Ishikawa (cell line): ENCODE data around the gene SYCP2L.

Source experiments
- CEBPB ChIP-seq: IDR thresholded peaks from 2 replicates; pipeline ENCODE4 v1.6.1; 2012
- CREB1 ChIP-seq: IDR thresholded peaks from 2 replicates; pipeline ENCODE4 v1.6.1; 2012; ENCODE audit warnings: low read depth
- EP300 ChIP-seq: IDR thresholded peaks from 2 replicates; pipeline ENCODE4 v1.6.1; 2012; ENCODE audit warnings: borderline replicate concordance
- FOXM1 ChIP-seq: IDR thresholded peaks from 2 replicates; pipeline ENCODE4 v1.6.1; 2012; ENCODE audit warnings: low read depth, borderline replicate concordance
- NFIC ChIP-seq: IDR thresholded peaks from 2 replicates; pipeline ENCODE4 v1.6.1; 2012
- RAD21 ChIP-seq: IDR thresholded peaks from 2 replicates; pipeline ENCODE4 v1.6.1; 2012; ENCODE audit warnings: low read depth
- TAF1 ChIP-seq: IDR thresholded peaks from 2 replicates; pipeline ENCODE4 v1.6.1; 2012; ENCODE audit warnings: low read depth, mild to moderate bottlenecking
- TCF12 ChIP-seq: IDR thresholded peaks from 2 replicates; pipeline ENCODE4 v1.6.1; 2012; ENCODE audit warnings: low read depth
- TEAD4 ChIP-seq: IDR thresholded peaks from 2 replicates; pipeline ENCODE4 v1.6.1; 2012
- YY1 ChIP-seq: IDR thresholded peaks from 2 replicates; pipeline ENCODE4 v1.6.1; 2012; ENCODE audit warnings: low read depth
- ZBTB7A ChIP-seq: IDR thresholded peaks from 2 replicates; pipeline ENCODE4 v1.6.1; 2012; ENCODE audit warnings: low read depth
- TF ChIP-seq, protein P1 (sequence below): IDR thresholded peaks from 2 replicates; pipeline ENCODE4 v1.6.1; 2012; ENCODE audit warnings: low read depth, mild to moderate bottlenecking
- TF ChIP-seq, protein P2 (sequence below): IDR thresholded peaks from 2 replicates; pipeline ENCODE4 v1.6.1; 2012
- TF ChIP-seq, protein P3 (sequence below): IDR thresholded peaks from 2 replicates; pipeline ENCODE4 v1.6.1; 2012

DNA sequence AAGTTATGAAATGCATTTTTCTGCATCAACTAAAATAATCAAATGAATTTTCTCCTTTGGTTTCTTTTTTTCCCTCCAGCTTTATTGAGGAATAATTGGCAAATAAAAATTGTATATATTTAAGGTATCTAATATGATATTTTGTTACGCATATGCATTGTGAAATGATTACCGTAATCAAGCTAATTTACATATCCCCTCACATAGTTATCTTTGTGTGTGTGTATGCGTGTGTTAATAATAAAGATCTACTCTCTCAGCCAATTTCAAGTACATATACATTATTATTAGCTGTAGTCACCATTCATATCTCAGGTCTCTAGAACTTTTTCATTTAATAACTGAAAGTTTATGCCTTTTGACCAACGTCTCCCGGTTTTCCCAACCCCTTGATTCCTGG, 61.1 kb downstream of the SYCP2L start:
- TF ChIP-seq, protein P1, sequence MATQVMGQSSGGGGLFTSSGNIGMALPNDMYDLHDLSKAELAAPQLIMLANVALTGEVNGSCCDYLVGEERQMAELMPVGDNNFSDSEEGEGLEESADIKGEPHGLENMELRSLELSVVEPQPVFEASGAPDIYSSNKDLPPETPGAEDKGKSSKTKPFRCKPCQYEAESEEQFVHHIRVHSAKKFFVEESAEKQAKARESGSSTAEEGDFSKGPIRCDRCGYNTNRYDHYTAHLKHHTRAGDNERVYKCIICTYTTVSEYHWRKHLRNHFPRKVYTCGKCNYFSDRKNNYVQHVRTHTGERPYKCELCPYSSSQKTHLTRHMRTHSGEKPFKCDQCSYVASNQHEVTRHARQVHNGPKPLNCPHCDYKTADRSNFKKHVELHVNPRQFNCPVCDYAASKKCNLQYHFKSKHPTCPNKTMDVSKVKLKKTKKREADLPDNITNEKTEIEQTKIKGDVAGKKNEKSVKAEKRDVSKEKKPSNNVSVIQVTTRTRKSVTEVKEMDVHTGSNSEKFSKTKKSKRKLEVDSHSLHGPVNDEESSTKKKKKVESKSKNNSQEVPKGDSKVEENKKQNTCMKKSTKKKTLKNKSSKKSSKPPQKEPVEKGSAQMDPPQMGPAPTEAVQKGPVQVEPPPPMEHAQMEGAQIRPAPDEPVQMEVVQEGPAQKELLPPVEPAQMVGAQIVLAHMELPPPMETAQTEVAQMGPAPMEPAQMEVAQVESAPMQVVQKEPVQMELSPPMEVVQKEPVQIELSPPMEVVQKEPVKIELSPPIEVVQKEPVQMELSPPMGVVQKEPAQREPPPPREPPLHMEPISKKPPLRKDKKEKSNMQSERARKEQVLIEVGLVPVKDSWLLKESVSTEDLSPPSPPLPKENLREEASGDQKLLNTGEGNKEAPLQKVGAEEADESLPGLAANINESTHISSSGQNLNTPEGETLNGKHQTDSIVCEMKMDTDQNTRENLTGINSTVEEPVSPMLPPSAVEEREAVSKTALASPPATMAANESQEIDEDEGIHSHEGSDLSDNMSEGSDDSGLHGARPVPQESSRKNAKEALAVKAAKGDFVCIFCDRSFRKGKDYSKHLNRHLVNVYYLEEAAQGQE, result no peak
- TF ChIP-seq YY1 (no peak), ZBTB7A (no peak), FOXM1 (no peak), RAD21 (no peak), NFIC (no peak), CEBPB (no peak), TEAD4 (no peak), EP300 (no peak), TCF12 (no peak), TAF1 (no peak), CREB1 (no peak)
- TF ChIP-seq, protein P2, sequence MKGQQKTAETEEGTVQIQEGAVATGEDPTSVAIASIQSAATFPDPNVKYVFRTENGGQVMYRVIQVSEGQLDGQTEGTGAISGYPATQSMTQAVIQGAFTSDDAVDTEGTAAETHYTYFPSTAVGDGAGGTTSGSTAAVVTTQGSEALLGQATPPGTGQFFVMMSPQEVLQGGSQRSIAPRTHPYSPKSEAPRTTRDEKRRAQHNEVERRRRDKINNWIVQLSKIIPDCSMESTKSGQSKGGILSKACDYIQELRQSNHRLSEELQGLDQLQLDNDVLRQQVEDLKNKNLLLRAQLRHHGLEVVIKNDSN, result no peak
- TF ChIP-seq, protein P3, sequence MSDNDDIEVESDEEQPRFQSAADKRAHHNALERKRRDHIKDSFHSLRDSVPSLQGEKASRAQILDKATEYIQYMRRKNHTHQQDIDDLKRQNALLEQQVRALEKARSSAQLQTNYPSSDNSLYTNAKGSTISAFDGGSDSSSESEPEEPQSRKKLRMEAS, result no peak
